HG02943 (cell line): ENCODE measurements around the gene FOS.
"Not testable (repeated sequence)": the region's sequence is repeated elsewhere in the genome, so short reads cannot be mapped to it uniquely, and the experiment has no call there.

Experiments used
- ATAC-seq: cut with Tn5 transposase; IDR thresholded peaks from one replicate; pipeline ENCODE4 v1.9.1; 2021; ENCODE audit warnings: mild to moderate bottlenecking, low read depth, moderate library complexity; ENCODE audit not compliant: unreplicated experiment

The FOS gene

GRCh38 chr14:75278422-75279152 is at the start of gene FOS:
Gene FOS, plus strand, starts transcription at chr14:75278828. Its CDS starts 155 bp downstream, at chr14:75278983.
- peak; percentile 81 for ATAC-seq

GRCh38 chr14:75229661-75230139 is 48.9 kb upstream of the FOS start:
- ATAC-seq, result no peak

DNA sequence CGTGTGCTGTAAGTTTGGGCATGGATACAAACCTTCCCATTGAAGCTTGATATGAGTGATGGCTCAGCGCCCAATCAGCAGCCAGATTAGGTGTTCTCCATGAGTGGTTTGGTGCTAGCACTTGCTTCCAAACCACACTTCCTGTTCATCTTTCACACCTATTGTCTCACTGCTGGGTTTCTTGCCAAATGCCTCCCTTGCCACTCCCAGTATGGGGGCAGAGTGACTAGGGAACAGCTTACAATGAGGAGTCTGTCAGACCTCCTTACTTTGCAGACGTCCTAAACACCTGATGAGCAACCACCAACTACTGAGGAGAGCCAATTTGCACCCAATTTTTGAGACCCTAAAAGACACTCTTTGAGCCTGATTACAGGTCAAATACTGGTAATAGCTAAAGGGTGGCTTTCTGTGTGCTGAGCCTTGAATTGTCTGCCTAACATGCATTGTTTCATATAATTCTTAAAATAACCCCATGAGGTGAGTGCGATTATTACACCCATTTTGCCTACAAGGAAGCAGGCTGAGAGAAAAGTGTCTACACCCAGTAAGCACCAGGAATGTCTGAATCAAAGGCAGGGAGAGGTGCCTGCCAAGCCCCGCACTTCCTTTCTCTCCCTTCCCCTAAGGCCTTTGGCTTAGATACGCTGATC is 48.4 kb upstream of the FOS start:
- ATAC-seq, result no peak

DNA sequence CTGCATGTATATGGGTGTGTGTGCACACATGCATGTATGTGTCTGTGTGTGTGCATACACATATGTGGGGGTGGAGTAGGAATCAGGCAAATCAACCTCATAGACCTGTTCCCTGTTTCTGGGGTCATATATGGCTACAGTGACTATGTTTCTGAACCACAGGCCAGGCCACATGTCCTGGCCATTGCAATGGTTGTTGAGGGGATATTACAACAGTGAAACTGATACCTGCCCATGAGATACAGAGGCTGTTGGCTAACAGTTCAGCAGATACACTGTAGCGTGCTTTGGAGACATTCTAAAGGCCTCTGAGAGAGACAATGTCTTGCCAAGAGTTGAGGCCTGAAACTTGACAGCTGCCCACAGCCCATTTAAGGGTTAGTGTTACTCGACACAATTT is 47.3 kb upstream of the FOS start:
- no peak for ATAC-seq

DNA sequence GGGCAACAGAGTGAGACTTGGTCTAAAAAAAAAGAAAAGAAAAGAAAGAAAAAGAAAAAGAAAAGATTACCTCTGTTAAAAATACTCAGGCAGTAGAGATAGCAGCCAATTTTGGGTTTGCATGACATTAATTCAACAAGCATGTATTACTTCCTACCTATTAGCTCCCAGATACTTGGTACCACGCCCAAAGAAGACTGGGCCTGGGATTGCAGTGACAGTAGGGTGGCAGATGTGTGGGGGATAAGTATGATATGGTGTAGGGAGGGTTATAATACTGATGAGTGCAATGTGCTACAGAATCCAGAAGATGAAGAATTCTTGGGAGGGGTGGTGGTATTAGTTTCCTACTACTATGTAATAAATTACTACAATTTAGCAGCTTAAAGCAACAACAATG is 46.4 kb upstream of the FOS start:
- no peak for ATAC-seq

GRCh38 chr14:75232597-75232996 is 46.0 kb upstream of the FOS start:
- no peak for ATAC-seq

GRCh38 chr14:75234173-75235115 is 44.2 kb upstream of the FOS start:
- ATAC-seq, result no peak

DNA sequence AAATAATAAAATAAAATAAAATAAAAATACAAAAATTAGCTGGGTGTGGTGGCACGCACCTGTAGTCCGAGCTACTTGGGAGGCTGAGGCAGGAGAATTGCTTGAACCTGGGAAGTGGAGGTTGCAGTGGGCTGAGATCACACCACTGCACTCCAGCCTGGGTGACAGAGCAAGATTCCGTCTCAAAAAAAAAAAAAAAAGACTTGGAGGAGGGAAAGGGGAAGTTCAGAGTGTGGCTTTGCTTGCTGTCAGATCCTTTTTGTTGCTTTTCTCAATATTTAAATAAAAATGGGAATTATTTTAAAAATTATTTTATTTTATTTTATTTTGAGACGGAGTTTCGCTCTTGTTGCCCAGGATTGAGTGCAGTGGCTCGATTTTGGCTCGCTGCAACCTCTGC is 43.4 kb upstream of the FOS start:
- ATAC-seq, result not testable (repeated sequence)

GRCh38 chr14:75236467-75236866 is 42.2 kb upstream of the FOS start:
- ATAC-seq, result no peak

GRCh38 chr14:75236901-75237419 is 41.7 kb upstream of the FOS start:
- ATAC-seq, result no peak

GRCh38 chr14:75238756-75239455 is 39.7 kb upstream of the FOS start:
- ATAC-seq, result no peak

GRCh38 chr14:75240781-75241180 is 37.8 kb upstream of the FOS start:
- ATAC-seq, result no peak

DNA sequence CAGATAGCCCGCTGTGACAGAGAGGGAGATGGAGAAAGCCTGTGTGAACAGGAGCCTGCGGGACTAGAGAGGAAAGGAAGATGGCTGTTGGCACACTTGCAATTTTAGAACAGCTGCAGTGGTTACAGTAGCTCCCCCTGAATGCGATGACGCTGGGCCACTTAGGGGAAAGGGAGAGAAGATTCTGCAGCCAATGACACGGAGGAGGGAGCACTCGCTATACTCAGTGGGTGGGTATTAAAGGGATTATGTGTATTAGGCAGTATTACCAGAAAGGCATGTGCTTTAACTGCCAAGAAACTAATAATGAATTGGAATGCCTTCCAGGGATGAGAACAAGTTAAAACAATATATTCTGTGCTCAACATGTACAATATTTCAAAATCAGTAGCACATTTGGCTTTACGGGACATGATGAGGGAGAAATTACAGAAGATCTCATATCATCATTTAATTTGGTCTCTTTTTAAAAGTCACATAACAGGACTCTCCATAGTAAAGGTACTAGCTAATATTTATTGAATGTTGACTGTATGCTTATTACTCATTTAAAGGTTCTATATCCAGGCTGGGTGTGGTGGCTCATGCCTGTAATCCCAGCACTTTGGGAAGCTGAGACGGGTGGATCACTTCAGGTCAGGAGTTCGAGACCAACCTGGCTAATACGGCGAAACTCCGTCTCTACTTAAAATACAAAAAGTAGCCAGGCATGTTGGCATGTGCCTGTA is 35.9 kb upstream of the FOS start:
- no peak for ATAC-seq

DNA sequence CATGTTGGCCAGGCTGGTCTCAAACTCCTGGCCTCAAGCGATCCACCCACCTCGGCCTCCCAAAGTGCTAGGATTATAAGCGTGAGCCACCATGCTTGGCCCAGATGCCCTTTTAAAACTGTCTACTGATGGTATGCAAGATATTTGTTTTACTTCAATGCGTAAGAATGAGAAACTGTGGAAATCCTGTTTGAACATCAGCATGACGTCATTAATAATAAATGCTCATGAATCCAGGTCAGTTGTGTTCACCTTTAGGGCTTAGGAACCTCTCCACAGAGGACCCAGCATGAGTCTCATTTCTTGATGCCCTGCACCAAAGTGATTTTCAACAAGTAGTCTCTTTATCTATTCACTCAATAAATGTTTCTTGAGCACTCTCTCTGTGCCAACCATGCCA is 34.5 kb upstream of the FOS start:
- no peak for ATAC-seq

DNA sequence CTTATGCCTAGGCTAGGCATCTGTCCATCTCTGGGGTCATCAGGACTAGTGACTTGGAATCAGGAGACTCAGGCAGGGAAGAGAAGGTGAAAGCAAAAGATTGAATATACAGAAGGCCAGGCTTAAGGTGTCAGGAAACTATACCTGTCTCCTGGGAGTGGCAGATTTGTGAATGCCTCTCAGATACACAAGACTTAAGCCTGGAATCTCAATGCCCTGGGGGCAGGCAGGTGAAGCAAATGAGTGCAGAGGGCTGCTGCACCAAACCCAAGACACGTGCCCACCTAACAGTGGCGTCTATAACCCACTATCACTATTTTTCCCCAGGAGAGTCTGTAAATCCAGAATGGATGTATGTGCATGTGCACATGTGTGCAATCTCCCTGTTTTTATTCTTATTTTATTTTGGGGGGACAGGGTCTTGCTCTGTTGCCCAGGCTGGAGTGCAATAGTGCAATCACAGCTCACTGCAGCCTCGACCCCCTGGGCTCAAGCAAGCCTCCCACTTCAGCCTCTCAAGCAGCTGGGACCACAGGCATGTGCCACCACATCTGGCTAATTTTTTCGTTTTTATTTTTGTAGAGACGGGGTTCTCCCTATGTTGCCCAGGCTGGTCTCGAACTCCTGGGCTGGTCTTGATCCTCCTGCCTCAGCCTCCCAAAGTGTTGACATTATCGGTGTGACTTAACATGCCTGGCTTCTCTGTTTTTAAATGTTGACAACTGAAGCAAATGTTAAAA is 31.9 kb upstream of the FOS start:
- ATAC-seq, result no peak

DNA sequence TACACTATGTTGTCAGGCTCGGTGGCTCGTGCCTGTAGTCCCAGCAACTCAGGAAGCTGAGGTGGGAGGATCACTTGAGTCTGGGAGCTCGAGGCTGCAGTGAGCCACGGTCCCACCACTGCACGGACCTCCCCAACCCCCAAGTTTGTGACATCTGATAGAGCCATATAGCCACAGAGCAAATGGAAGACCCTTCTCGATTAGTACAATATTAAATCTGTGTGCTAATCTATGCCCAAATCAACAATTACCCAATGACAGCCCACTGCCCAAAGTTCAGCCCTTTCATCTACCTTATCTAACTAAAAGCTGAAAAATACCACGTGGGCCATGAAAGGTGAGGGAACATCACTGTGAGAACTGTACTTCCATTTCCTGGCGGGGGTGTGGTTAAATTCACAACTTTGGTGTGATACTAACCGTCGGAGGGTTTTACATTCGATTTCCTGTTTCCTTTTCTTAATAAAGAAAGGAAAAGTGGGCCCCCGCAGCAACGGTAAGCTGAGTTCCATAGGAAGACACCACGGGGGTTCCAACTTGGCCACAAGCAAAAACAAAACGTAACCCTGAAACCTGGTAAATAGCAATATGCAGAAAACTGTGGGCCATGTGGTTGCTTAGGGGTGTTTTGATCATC is 31.2 kb upstream of the FOS start:
- ATAC-seq, result no peak

- ATAC-seq, result no peak
These were observed 30.7 kb upstream of the FOS start for GRCh38 chr14:75247939-75248338.

DNA sequence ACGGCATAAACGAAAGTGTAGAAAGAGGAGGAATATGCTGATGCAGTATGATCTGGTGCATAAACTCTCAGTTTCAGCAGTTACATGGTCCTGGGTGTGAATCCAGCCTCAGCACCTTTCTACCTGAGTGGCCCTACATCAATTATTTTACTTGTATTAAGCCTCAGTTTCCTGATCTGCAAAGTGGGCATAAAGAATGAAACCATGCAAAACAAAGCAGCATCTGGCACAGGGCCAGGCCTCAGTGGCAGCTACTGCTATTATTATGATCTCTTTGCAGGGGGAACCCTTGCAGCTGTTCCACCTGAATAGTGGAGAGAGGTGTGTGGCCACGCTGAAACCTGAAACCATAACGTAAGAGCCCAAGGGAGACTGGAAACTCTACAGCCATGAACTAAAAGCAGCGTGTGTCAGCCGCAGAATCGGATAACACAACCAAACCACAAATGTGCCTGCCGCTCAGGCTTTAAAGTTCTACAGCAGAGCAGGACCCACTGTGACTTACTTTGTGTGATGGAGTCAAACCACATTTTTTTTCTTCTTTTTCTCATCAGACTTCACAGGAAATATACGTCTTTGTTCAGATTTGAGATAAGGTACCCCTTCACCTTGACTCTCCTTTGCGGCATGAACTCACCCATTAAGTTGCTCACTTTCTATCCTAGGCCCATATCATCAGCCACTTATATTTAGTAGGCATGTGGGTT is 29.2 kb upstream of the FOS start:
- ATAC-seq, result peak; percentile 75
